HG03159 (cell line): ENCODE measurements around the gene SNX12.

Experiments used
- ATAC-seq: cut with Tn5 transposase; IDR thresholded peaks from one replicate; pipeline ENCODE4 v1.9.1; 2021; ENCODE audit warnings: mild to moderate bottlenecking, moderate library complexity; ENCODE audit not compliant: unreplicated experiment

Gene SNX12

GRCh38 chrX:71068044-71068918 lies at the start of gene SNX12:
TSS of gene SNX12 (minus strand) at chrX:71068334. CDS start at chrX:71068306, 28 bp downstream.
- ATAC-seq = peak; percentile 90

GRCh38 chrX:71117358-71117757 lies 49.2 kb upstream of the SNX12 start:
- ATAC-seq = no peak

GRCh38 chrX:71111921-71112431 lies 43.8 kb upstream of the SNX12 start:
- ATAC-seq = no peak

- peak; percentile 86 for ATAC-seq
Observed at GRCh38 chrX:71111141-71111843, 43.2 kb upstream of the SNX12 start, which contains the start of gene IL2RG. TSS of gene IL2RG (minus strand) at chrX:71111577. CDS start at chrX:71111539, 38 bp downstream.

GRCh38 chrX:71109051-71109450 lies 40.9 kb upstream of the SNX12 start:
- ATAC-seq = no peak

- no peak for ATAC-seq
Observed at GRCh38 chrX:71107762-71108360, 39.7 kb upstream of the SNX12 start.

- ATAC-seq = no peak
Observed at GRCh38 chrX:71107245-71107644, 39.1 kb upstream of the SNX12 start.

- no peak for ATAC-seq
Observed at GRCh38 chrX:71106427-71106826, 38.3 kb upstream of the SNX12 start, which contains the start of gene CXorf65. TSS of gene CXorf65 (minus strand) at chrX:71106740. CDS start at chrX:71106556, 184 bp downstream.

- no peak for ATAC-seq
Observed at GRCh38 chrX:71105628-71106027, 37.5 kb upstream of the SNX12 start.

GRCh38 chrX:71103110-71103983 lies 35.2 kb upstream of the SNX12 start:
- ATAC-seq = peak; percentile 38

- no peak for ATAC-seq
Observed at GRCh38 chrX:71102292-71102691, 34.2 kb upstream of the SNX12 start.

- ATAC-seq = no peak
Observed at GRCh38 chrX:71100581-71101505, 32.7 kb upstream of the SNX12 start.

- no peak for ATAC-seq
Observed at GRCh38 chrX:71099736-71100135, 31.6 kb upstream of the SNX12 start.

GRCh38 chrX:71098951-71099506 lies 30.9 kb upstream of the SNX12 start:
- ATAC-seq = no peak

- no peak for ATAC-seq
Observed at GRCh38 chrX:71098302-71098701, 30.2 kb upstream of the SNX12 start.

GRCh38 chrX:71096760-71097032 lies 28.6 kb upstream of the SNX12 start:
- no peak for ATAC-seq

- no peak for ATAC-seq
Observed at GRCh38 chrX:71095981-71096759, 28.0 kb upstream of the SNX12 start.

GRCh38 chrX:71095555-71095980 lies 27.4 kb upstream of the SNX12 start, which contains the start of gene FOXO4:
TSS of gene FOXO4 (plus strand) at chrX:71095851. CDS start at chrX:71096529, 678 bp downstream.
- peak; percentile 81 for ATAC-seq
